GM19351 (cell line): ENCODE measurements around the gene APOBEC4.
"Not testable (repeated sequence)": the region's sequence is repeated elsewhere in the genome, so short reads cannot be mapped to it uniquely, and the experiment has no call there.

Experiments
- ATAC-seq: cut with Tn5 transposase; IDR thresholded peaks from one replicate; pipeline ENCODE4 v1.9.1; 2021; ENCODE audit warnings: mild to moderate bottlenecking, moderate library complexity; ENCODE audit not compliant: unreplicated experiment

Gene APOBEC4

GRCh38 chr1:183652547-183653461, at the start of gene APOBEC4:
Gene APOBEC4, minus strand, starts transcription at chr1:183653316. Its CDS starts 4,535 bp downstream, at chr1:183648781.
- ATAC-seq, result peak; percentile 28

- no peak for ATAC-seq
Measured at GRCh38 chr1:183702813-183703198, 49.7 kb upstream of the APOBEC4 start.

GRCh38 chr1:183702087-183702812, 49.1 kb upstream of the APOBEC4 start:
- ATAC-seq, result no peak

- no peak for ATAC-seq
Measured at GRCh38 chr1:183699616-183700160, 46.6 kb upstream of the APOBEC4 start.

- no peak for ATAC-seq
Measured at GRCh38 chr1:183697814-183698590, 44.9 kb upstream of the APOBEC4 start.

- ATAC-seq, result no peak
Measured at GRCh38 chr1:183696981-183697380, 43.9 kb upstream of the APOBEC4 start.

- ATAC-seq, result no peak
Measured at GRCh38 chr1:183694755-183695154, 41.6 kb upstream of the APOBEC4 start.

GRCh38 chr1:183694066-183694465, 41.0 kb upstream of the APOBEC4 start:
- ATAC-seq, result no peak

- no peak for ATAC-seq
Measured at GRCh38 chr1:183693521-183693920, 40.4 kb upstream of the APOBEC4 start.

GRCh38 chr1:183689762-183690204, 36.7 kb upstream of the APOBEC4 start:
- peak; percentile 81 for ATAC-seq

- no peak for ATAC-seq
Measured at GRCh38 chr1:183688341-183689060, 35.4 kb upstream of the APOBEC4 start.

- ATAC-seq, result no peak
Measured at GRCh38 chr1:183687546-183688304, 34.6 kb upstream of the APOBEC4 start.

- no peak for ATAC-seq
Measured at GRCh38 chr1:183686229-183686628, 33.1 kb upstream of the APOBEC4 start.

- no peak for ATAC-seq
Measured at GRCh38 chr1:183685112-183685713, 32.1 kb upstream of the APOBEC4 start.

GRCh38 chr1:183679363-183679762, 26.2 kb upstream of the APOBEC4 start:
- not testable (repeated sequence) for ATAC-seq

GRCh38 chr1:183678819-183679218, 25.7 kb upstream of the APOBEC4 start:
- no peak for ATAC-seq

GRCh38 chr1:183676586-183677189, 23.6 kb upstream of the APOBEC4 start:
- no peak for ATAC-seq

GRCh38 chr1:183675883-183676585, 22.9 kb upstream of the APOBEC4 start:
- no peak for ATAC-seq
